Activated CD8-positive, alpha-beta T cell treated with anti-CD3 and anti-CD28 coated beads, Interleukin-2, amount 10 ng/mL, durations not matched to agents 7 days and 5 days (primary cell): Measurements from ENCODE around the gene TAF6. TPM values are rescaled to one million over a fixed set of nuclear protein-coding genes. Genes with fewer than 3 reads are reported as not detected.
A peak's percentile ranks its signal among the peaks of the same experiment; 100 is the strongest.

Experiments
- ATAC-seq: fragments of 150-1000 bp; cut with Tn5 transposase; one replicate; pipeline ENCODE4 v1.10.0; 2021; ENCODE audit warnings: moderate library complexity
- CTCF ChIA-PET: fragments of 350-600 bp; sonication (Branson Sonifier 250); formaldehyde crosslinking; loops from one replicate; lab custom pipeline; 2021; ENCODE audit warnings: antibody characterized with exemption; lab: Charles Lee
- POLR2A ChIA-PET: fragments of 350-600 bp; sonication (Branson Sonifier 250); formaldehyde crosslinking; loops from one replicate; lab custom pipeline; 2021; ENCODE audit warnings: antibody characterized with exemption; lab: Charles Lee
- DNase-seq: peaks from one replicate; pipeline ENCODE4 v3.0.0-alpha.2; 2020
- H3K27ac Mint-ChIP-seq: one replicate; pipeline ENCODE4 v1.8.0; 2021; ENCODE audit warnings: mild to moderate bottlenecking, mixed read lengths
- H3K27me3 Mint-ChIP-seq: one replicate; pipeline ENCODE4 v1.8.0; 2021; ENCODE audit warnings: low read depth, mixed read lengths
- H3K36me3 Mint-ChIP-seq: one replicate; pipeline ENCODE4 v1.8.0; 2021; ENCODE audit warnings: low read depth, mixed read lengths
- H3K4me1 Mint-ChIP-seq: one replicate; pipeline ENCODE4 v1.8.0; 2021; ENCODE audit warnings: low read depth, mixed read lengths
- H3K4me3 Mint-ChIP-seq: one replicate; pipeline ENCODE4 v1.8.0; 2021; ENCODE audit warnings: mild to moderate bottlenecking, mixed read lengths
- H3K9me3 Mint-ChIP-seq: one replicate; pipeline ENCODE4 v1.8.0; 2022; ENCODE audit warnings: mixed read lengths; ENCODE audit not compliant: insufficient read depth
- total RNA-seq, 2 experiments: library from RNA; stranded (reverse); gene quantifications; one replicate each; pipeline ENCODE4 v1.2.3, GENCODE V29; 2021

TAF6 gene
- total RNA-seq, 2 experiments from 2014 or later, result 74.6 to 81.0 TPM

- Mint-ChIP-seq H3K27ac (no peak overlapping the region), H3K36me3 (peaks cover 72% of the 10 kb centered on the region), H3K4me1 (peaks cover 56% of the 10 kb centered on the region), H3K27me3 (no peaks in the 10 kb centered on the region), H3K9me3 (no peaks in the 10 kb centered on the region), H3K4me3 (no peak overlapping the region)
- CTCF ChIA-PET, result no interaction called here
- POLR2A ChIA-PET, result interaction anchor here (0.7 to 6.3 kb wide), 2 partner anchors 8 to 64 kb away, joined by 3 to 57 read pairs; partner anchors contain the start of genes AP4M1 and MCM7
- no peak for ATAC-seq
- no peak for DNase-seq
These were observed 26.1 kb downstream of the TAF6 start for GRCh38 chr7:100093054-100093453.

GRCh38 chr7:100091411-100092181 lies 27.6 kb downstream of the TAF6 start:
- ATAC-seq (no peak), DNase-seq (no peak)
- peaks cover 60% of the 10 kb centered on the region for H3K36me3 Mint-ChIP-seq
- H3K4me3 Mint-ChIP-seq, result no peak overlapping the region
- no peak overlapping the region for H3K27ac Mint-ChIP-seq
- POLR2A ChIA-PET, result interaction anchor here (0.5 to 6.3 kb wide), 2 partner anchors 9 to 75 kb away, joined by 3 to 57 read pairs; partner anchors contain the start of genes AP4M1 and MCM7
- peaks cover 53% of the 10 kb centered on the region for H3K4me1 Mint-ChIP-seq
- no peaks in the 10 kb centered on the region for H3K27me3 Mint-ChIP-seq
- H3K9me3 Mint-ChIP-seq, result no peaks in the 10 kb centered on the region
- CTCF ChIA-PET, result interaction anchor here (1.0 kb wide), 1 partner anchor 10 kb away, joined by 3 read pairs; the partner anchor contains the start of genes AP4M1 and MCM7

GRCh38 chr7:100090527-100091410 lies 28.4 kb downstream of the TAF6 start:
- Mint-ChIP-seq H3K27ac (peak overlapping the region; percentile 54), H3K36me3 (peaks cover 53% of the 10 kb centered on the region), H3K4me3 (peak overlapping the region; percentile 1), H3K4me1 (peaks cover 49% of the 10 kb centered on the region), H3K27me3 (no peaks in the 10 kb centered on the region), H3K9me3 (no peaks in the 10 kb centered on the region)
- ChIA-PET CTCF (interaction anchor here (1.3 to 1.7 kb wide), 2 partner anchors 38 to 40 kb away, joined by 3 to 4 read pairs; no protein-coding TSS in a partner anchor), POLR2A (interaction anchor here (0.5 to 6.3 kb wide), 2 partner anchors 10 to 74 kb away, joined by 3 to 57 read pairs; partner anchors contain the start of genes AP4M1 and MCM7)
- ATAC-seq (peak; percentile 8), DNase-seq (no peak)

GRCh38 chr7:100089458-100090196 lies 29.5 kb downstream of the TAF6 start:
- CTCF ChIA-PET, result interaction anchor here (0.8 to 1.7 kb wide), 5 partner anchors 12 to 318 kb away, joined by 3 to 5 read pairs (median 4); partner anchors contain the start of genes AP4M1 and MCM7
- Mint-ChIP-seq H3K27me3 (no peaks in the 10 kb centered on the region), H3K36me3 (peaks cover 42% of the 10 kb centered on the region)

GRCh38 chr7:100088621-100089457 lies 30.3 kb downstream of the TAF6 start, which contains the start of gene COPS6:
TSS of gene COPS6 (plus strand) at chr7:100088969. CDS start at chr7:100088991, 22 bp downstream.
- Mint-ChIP-seq H3K27me3 (no peaks in the 10 kb centered on the region), H3K4me1 (peaks cover 42% of the 10 kb centered on the region), H3K36me3 (peaks cover 36% of the 10 kb centered on the region), H3K27ac (peak within 1 kb of the TSS; percentile 93), H3K4me3 (peak within 1 kb of the TSS; percentile 91), H3K9me3 (no peaks in the 10 kb centered on the region)
- DNase-seq (peak; percentile 86), ATAC-seq (peak; percentile 69)
- ChIA-PET CTCF (interaction anchor here (1.1 kb wide), 2 partner anchors 13 to 39 kb away, joined by 4 to 5 read pairs; partner anchors contain the start of genes AP4M1, MCM7 and ZSCAN21), POLR2A (interaction anchor here (0.6 to 6.3 kb wide), 3 partner anchors 9 to 62 kb away, joined by 3 to 57 read pairs (median 4); partner anchors contain the start of genes AP4M1 and MCM7)

More at GRCh38 chr7:100089458-100090196, 29.5 kb downstream of the TAF6 start:
- peak overlapping the region; percentile 93 for H3K27ac Mint-ChIP-seq
- DNase-seq (no peak), ATAC-seq (no peak)
- H3K4me1 Mint-ChIP-seq, result peaks cover 42% of the 10 kb centered on the region
- H3K4me3 Mint-ChIP-seq, result peak overlapping the region; percentile 91
- POLR2A ChIA-PET, result interaction anchor here (0.6 to 6.3 kb wide), 2 partner anchors 11 to 160 kb away, joined by 5 to 57 read pairs; partner anchors contain the start of genes AP4M1, GJC3 and MCM7
- no peaks in the 10 kb centered on the region for H3K9me3 Mint-ChIP-seq

GRCh38 chr7:100088095-100088620 lies 31.0 kb downstream of the TAF6 start:
- H3K9me3 Mint-ChIP-seq, result no peaks in the 10 kb centered on the region
- H3K27me3 Mint-ChIP-seq, result no peaks in the 10 kb centered on the region
- ATAC-seq (peak; percentile 16), DNase-seq (no peak)
- ChIA-PET CTCF (interaction anchor here (1.1 kb wide), 1 partner anchor 38 kb away, joined by 5 read pairs; the partner anchor contains the start of gene ZSCAN21), POLR2A (interaction anchor here (0.6 to 6.3 kb wide), 3 partner anchors 10 to 61 kb away, joined by 3 to 57 read pairs (median 4); partner anchors contain the start of genes AP4M1 and MCM7)
- peaks cover 30% of the 10 kb centered on the region for H3K36me3 Mint-ChIP-seq
- H3K27ac Mint-ChIP-seq, result peak overlapping the region; percentile 93
- H3K4me1 Mint-ChIP-seq, result peaks cover 42% of the 10 kb centered on the region
- peak overlapping the region; percentile 91 for H3K4me3 Mint-ChIP-seq

- peaks cover 20% of the 10 kb centered on the region for H3K36me3 Mint-ChIP-seq
- peak overlapping the region; percentile 25 for H3K27ac Mint-ChIP-seq
- ATAC-seq (no peak), DNase-seq (no peak)
- H3K4me3 Mint-ChIP-seq, result peak overlapping the region; percentile 19
- ChIA-PET POLR2A (interaction anchor here (1.0 to 1.9 kb wide), 2 partner anchors 14 to 72 kb away, joined by 3 to 7 read pairs; partner anchors contain the start of genes AP4M1 and MCM7), CTCF (no interaction called here)
- H3K9me3 Mint-ChIP-seq, result no peaks in the 10 kb centered on the region
- H3K27me3 Mint-ChIP-seq, result peaks cover 3% of the 10 kb centered on the region
- peaks cover 45% of the 10 kb centered on the region for H3K4me1 Mint-ChIP-seq
These were observed 32.0 kb downstream of the TAF6 start for GRCh38 chr7:100087055-100087750.

- no peak for ATAC-seq
- Mint-ChIP-seq H3K27ac (no peak overlapping the region), H3K36me3 (peaks cover 3% of the 10 kb centered on the region), H3K9me3 (no peaks in the 10 kb centered on the region), H3K4me1 (peaks cover 37% of the 10 kb centered on the region), H3K27me3 (peaks cover 3% of the 10 kb centered on the region), H3K4me3 (no peak overlapping the region)
- ChIA-PET CTCF (interaction anchor here (0.9 to 1.7 kb wide), 3 partner anchors 45 to 172 kb away, joined by 3 to 8 read pairs (median 4); no protein-coding TSS in a partner anchor), POLR2A (interaction anchor here (1.3 kb wide), 1 partner anchor 10 kb away, joined by 3 read pairs; no protein-coding TSS in a partner anchor)
- no peak for DNase-seq
These were observed 33.6 kb downstream of the TAF6 start for GRCh38 chr7:100085515-100085914.

GRCh38 chr7:100082978-100083377 lies 36.2 kb downstream of the TAF6 start:
- ATAC-seq, result no peak
- POLR2A ChIA-PET, result interaction anchor here (0.6 to 3.0 kb wide), 9 partner anchors 12 to 524 kb away, joined by 3 to 19 read pairs (median 4); partner anchors contain the start of genes AP4M1, MBLAC1, MCM7 and TRIM4
- peak overlapping the region; percentile 83 for H3K4me3 Mint-ChIP-seq
- H3K27me3 Mint-ChIP-seq, result peaks cover 3% of the 10 kb centered on the region
- H3K4me1 Mint-ChIP-seq, result peaks cover 31% of the 10 kb centered on the region
- H3K36me3 Mint-ChIP-seq, result peaks cover 9% of the 10 kb centered on the region
- DNase-seq, result no peak
- no peaks in the 10 kb centered on the region for H3K9me3 Mint-ChIP-seq
- CTCF ChIA-PET, result interaction anchor here (0.8 to 2.0 kb wide), 17 partner anchors 10 to 451 kb away, joined by 3 to 10 read pairs (median 4); partner anchors contain the start of genes AP4M1, TRIM4, ZKSCAN1 and ZSCAN21
- H3K27ac Mint-ChIP-seq, result peak overlapping the region; percentile 82
